HG03066 (cell line): ENCODE measurements around the gene KRTAP12-1.
"Not testable (repeated sequence)": the region's sequence is repeated elsewhere in the genome, so short reads cannot be mapped to it uniquely, and the experiment has no call there.

Source experiments
- ATAC-seq: cut with Tn5 transposase; IDR thresholded peaks from one replicate; pipeline ENCODE4 v1.9.1; 2021; ENCODE audit warnings: low read depth; ENCODE audit not compliant: unreplicated experiment

KRTAP12-1 gene

DNA sequence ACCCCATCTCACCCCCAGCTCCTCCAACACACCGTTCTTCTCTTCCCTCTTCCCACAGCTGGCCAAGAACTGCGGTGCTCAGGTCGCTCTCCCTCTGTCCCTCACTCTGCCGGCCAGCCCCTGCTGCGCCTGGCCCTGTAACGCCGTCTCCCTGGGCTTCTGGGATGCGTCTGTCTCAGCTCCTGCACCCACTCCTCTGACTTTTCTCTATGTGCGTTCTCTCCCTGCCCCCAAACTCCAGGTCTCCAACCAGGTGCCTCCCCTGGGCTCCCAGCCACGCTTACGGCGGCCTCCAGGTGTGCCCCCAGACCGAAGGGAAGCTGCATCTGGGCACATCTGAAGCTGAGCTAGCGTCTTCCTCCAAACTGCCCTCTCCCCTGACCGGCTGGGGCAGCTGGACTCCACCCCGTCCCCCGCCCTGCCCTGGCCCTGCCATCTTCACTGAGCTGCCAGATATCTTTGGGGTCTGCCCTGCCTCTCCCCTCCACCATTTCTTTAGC, 17.6 kb upstream of the KRTAP12-1 start:
- no peak for ATAC-seq

DNA sequence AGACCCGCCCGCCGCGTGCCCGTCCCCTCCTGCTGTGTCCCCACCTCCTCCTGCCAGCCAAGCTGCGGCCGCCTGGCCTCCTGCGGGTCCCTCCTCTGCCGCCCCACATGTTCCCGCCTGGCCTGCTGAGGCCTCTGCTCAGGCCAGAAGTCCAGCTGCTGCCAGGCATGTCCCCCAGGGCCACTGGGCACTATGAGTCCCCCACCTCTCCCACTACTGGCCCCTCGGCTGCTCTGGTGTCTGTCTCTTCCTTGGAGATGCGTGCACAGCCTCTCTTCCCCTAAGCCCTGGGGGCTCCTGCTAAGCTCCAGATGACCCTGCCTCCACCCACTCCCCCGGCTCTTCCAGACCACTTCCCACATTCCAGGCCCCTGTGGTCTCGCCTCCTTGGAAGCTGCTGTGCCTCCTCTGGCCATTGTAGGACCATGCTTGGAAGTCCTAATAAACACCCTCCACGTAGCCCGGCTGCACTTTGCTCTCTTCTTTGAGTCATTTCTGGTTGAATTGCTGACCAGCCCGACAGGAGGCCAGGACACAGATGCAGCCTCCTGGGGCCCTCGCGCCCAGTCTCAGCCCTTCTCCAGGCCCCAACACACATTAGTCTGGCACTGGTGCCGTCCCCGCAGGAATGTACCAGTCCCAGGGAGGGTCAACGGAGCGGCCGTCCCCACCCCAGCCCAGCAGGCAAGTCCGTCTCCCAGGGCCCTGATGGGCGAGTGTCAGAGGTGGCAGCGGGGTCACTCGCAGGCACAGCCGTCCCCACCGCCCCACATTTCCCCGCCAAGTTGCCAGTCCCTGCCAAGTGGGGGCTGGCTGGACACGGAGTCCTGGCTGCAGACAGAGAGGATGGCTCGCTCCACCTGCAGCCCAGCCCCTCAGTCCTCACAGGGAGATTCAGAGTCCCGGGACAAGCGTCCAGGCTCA, 16.1 kb upstream of the KRTAP12-1 start:
- ATAC-seq: no peak

DNA sequence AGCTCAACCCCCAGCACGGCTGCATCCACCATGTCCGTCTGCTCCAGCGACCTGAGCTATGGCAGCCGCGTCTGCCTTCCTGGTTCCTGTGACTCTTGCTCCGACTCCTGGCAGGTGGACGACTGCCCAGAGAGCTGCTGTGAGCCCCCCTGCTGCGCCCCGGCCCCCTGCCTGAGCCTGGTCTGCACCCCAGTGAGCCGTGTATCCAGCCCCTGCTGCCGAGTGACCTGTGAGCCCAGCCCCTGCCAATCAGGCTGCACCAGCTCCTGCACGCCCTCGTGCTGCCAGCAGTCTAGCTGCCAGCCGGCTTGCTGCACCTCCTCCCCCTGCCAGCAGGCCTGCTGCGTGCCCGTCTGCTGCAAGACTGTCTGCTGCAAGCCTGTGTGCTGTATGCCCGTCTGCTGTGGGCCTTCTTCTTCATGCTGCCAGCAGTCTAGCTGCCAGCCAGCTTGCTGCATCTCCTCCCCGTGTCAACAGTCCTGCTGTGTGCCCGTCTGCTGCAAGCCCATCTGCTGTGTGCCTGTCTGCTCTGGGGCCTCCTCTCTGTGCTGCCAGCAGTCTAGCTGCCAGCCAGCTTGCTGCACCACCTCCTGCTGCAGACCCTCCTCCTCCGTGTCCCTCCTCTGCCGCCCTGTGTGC, 15.3 kb upstream of the KRTAP12-1 start, which contains the start of gene KRTAP10-12:
TSS of gene KRTAP10-12 (plus strand) at position 1 of the 639 bp plus-strand sequence. CDS start at position 31, 30 bp downstream.
- not testable (repeated sequence) for ATAC-seq

DNA sequence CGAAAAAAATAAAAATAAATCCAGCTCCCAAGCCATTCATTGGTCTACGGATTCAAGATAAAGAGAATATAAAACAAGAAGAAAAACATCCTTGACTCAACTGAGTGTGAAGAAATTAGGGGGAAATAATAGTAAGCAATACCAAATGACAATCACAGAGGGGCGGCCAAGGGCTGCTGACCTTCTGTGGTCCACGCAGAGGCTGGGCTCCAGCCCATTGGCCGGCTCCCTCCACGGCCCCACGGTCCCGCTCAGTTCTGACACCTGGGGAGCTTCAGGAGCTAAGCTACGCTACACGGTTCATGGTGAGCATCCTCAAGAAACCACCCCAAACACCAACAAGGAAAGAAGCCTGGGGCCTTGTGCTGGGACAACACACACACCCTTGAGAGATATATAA, 14.6 kb upstream of the KRTAP12-1 start:
- no peak for ATAC-seq

DNA sequence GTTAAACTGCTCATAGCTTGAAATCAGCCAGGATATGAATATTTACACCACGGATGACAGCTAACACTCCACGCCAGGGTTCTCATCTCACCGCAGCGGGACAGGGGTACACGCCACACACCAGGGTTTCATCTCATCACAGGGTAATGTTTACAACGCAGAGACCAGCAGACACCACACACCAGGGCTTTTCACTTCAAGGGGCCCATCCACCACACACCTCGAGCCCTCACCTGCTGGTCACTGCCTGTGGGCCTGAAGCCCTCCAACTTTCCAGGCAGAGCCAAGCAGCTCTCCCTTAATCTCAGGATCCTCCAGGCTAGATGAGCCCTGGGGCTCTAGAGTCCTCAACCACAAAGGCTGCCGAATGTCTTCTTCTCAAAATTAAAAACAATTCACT, 13.7 kb upstream of the KRTAP12-1 start:
- no peak for ATAC-seq

DNA sequence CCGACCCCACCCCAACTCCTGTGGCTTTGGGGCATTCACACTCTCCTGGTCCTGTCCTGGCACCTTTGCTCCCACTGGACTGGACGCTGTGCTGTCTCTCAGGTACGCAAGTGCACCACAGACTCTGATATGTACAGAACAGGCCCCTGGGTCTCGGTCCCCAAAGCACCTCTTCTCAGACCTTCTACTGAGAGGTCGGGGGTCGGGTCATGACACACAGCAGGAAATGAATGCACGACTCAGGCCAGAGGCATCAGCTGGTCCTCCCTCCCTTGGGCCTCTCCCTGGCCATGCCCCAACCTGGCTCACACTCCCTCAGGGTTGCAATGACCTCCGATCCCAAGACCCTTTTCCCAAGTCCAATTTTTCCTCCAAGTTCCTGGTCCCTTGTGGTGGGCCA, 13.2 kb upstream of the KRTAP12-1 start:
- no peak for ATAC-seq

DNA sequence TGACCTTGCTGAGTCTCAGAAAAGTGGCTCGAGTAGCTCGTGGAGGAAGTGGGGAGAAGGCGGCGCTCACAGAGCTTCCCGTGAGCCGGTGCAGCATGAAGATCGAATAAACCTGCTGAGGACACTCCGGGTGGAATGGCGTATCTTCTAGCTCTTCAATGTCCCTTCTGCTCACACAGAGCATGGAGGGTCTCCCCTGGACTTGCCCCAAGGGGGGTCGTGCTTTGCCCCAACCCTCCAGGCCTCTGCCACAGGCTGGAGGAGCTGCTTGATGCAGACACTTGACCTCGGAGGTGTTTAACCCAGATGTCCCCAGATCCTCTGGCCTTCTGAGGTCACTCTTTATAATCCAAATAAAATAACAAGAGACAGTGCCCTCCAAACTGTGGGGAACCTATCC, 12.8 kb upstream of the KRTAP12-1 start:
- no peak for ATAC-seq

DNA sequence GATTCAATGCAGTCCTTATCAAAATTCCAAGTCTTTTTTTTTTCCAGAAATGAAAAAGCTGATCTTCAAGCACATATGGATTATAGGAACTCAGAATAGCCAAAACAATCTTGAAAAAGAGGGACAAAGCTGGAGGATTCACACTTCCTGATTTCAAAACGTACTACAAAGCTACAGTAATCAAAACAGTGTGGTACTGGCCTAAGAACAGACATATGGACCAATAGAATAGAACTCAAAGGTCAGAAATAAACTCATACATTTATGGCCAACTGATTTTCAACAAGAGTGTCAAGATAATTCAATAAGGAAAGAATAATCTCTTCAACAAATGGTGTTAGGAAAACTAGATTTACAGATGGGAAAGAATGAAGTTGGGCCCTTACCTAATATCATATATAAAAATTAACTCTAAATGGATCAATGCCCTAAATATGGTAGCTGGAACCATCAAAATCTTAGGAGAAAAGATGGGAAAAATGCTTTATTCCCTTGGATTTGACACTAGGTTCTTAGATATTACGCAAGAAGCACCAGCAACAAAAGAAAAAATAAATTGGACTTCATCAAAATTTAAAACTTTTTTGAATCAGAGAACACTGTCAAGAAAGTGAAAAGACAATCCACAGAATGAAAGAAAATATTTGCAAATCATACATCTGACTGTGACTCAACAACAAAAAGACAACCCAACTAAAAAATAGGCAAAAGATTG, 11.0 kb upstream of the KRTAP12-1 start:
- no peak for ATAC-seq

DNA sequence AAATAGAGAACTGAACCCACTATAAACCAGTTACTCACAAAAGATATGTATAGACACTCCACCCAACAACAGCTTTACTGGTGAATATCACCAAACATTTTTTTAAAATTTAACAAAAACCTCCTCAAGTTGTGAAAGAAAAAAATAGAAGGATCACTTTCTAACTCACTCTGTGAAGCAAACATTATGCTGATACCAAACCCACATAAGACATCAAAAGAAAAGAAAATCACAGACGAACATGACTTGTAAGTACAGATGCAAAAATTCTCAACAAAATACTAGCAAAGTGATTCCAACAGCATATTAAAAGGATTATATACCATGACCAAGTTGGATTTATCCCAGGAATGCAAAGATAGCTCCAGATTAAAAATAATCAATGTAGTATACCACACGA, 9.7 kb upstream of the KRTAP12-1 start:
- ATAC-seq: no peak

DNA sequence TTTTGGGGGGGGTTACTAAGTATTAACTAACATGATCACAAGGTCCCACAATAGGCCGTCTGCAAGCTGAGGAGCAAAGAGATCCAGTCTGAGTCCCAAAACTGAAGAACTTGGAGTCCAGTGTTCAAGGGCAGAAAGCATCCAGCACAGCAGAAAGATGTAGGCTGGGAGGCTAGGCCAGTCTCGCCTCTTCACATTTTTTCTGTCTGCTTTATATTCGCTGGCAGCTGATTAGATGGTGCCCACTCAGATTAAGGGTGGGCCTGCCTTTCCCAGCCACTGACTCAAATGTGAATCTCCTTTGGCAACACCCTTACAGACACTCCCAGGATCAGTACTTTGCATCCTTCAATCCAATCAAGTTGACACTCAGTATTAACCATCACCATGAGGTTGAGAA, 7.8 kb upstream of the KRTAP12-1 start:
- not testable (repeated sequence) for ATAC-seq

DNA sequence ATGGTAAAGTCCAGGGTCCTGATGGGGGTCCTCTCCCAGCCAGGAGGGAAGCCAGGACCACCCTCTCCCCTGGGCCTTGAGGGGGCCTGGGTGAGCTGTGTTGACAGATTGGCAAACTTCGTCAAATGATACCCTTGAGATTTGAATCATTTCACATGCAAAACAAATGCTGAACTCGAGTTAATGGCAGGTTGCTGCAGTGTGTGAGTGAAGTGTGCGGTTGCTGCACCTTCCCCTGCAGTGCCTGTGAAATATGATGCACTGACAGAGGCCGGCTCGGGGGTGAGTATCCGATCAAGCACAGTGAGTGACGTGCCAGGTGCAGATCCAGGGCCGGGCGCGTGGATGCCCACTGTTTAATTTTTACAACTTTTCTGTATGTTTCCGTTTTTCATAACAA, 5.7 kb upstream of the KRTAP12-1 start:
- no peak for ATAC-seq

DNA sequence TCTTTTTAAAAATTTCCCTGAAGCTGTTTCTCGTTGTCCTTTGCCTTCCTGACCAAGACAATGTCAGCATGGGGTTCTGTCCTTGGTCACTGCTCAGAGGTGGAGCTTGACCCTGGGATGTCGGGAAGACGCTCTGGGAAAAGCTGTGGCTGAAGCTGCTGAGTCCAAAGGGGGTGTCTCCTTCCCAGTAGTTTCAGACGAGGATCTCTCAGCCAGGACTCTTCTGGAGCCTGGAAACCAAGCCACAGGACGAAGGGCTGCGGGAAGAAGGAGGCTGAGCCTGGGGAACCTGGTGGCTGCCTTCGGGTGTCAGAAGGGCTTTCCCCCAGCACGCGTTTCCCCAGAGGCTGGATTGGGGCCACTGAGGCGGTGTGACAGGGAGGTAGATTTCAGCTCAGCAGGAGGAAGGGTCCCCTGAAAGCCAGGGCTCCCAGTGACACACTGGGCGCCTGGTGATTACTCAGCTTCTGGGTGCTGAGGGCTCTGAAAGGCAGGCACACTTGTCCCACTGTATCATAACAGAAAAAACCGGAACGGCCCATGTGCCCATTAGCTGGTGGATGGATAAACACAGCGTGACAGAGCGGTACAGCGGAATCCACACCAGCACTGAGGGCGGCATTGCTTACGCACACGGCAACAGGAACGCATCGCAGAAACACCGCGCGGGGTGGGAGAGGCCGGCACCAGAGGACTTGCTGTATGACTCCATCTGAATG, 5.0 kb upstream of the KRTAP12-1 start:
- ATAC-seq: no peak

DNA sequence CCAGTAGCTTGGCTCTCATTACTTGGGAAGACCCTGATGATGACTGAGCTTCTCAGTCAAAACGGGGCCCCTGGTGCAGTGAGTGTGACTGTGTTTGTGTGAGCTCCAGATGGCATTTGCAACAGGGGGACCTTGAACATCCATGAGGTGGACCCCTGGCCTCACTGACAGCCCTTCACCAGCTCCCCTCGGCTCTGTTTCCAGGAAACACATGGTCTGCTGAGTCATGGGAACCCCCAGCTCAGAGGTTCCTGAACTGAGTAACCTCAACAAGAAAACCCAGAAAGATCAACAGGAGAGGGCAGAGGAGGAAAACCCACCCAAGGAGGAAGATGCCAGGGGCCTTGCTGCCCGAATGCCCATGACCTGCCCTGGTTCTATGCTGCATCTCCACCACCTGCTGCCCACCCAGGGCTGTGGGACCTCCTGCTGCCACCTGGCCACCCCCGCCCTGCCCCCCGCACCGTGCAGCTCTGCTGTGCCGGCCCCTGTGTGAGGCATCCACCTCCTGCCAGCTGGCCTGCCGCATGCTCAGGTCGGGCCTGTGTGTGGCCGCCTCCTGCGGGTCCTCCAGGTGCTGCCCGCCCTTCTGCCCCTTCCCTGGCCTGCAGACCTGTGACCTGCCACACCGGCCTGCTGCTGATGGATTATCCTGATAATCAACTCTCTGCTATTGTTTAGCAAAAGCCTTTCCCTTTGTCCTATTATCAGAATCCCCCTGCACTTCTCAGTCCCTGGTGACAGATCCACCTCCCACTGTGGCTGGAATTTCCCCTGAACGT, 4.2 kb upstream of the KRTAP12-1 start:
- no peak for ATAC-seq

DNA sequence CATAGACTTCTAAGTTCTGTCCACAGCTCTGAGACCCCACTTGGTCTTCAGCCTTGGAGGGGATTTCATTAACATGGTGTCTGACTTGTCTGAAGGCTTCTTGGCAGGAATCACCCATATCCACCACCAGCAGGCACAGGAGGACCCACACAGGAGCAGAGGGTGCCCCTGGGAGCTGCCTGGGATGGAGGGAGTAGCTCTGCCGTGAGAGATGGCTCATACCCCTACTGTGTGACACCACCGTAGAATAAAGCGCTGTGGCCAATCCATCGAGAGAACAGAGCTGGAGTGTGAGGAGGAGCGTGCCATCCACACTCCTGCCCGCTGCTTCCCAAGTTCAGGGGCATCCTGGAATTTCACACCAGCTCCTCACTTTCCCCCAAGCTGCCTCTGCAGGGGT, 3.1 kb upstream of the KRTAP12-1 start:
- ATAC-seq: not testable (repeated sequence)

DNA sequence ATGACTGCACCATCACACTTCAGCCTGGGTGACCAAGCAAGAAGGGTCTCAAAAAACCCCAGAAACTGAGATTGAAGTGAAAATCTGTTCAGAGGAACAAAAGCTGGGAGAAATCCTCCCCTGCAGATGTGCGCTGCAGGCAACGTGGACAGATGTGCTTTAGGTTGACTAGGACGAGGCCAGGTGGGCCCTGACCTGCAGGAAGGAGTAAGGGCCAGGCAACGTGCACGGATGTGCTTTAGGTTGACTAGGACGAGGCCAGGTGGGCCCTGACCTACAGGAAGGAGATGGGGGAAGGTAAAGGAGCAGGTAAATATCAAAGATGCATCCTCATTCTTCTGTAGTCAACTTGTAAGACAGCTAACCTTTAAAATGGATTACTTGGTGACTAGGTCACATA, 2.5 kb upstream of the KRTAP12-1 start:
- ATAC-seq: no peak

DNA sequence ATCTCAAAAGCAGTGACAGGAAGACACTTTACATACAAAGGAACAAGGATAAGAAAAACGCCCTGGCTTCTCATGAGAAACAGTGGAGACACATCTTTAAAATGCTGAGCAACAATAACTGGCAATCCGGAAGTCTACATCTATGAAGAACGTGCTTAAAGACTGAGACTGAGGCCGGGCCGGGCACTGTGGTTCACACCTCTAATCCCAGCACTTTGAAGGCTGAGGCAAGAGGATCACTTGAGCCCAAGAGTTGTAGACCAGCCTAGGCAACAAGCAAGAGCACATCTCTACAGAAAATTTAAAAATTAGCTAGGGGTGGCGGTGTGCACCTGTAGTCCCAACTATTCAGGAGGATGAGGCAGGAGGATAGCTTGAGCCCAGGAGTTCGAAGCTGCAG, 2.1 kb upstream of the KRTAP12-1 start:
- ATAC-seq: no peak

DNA sequence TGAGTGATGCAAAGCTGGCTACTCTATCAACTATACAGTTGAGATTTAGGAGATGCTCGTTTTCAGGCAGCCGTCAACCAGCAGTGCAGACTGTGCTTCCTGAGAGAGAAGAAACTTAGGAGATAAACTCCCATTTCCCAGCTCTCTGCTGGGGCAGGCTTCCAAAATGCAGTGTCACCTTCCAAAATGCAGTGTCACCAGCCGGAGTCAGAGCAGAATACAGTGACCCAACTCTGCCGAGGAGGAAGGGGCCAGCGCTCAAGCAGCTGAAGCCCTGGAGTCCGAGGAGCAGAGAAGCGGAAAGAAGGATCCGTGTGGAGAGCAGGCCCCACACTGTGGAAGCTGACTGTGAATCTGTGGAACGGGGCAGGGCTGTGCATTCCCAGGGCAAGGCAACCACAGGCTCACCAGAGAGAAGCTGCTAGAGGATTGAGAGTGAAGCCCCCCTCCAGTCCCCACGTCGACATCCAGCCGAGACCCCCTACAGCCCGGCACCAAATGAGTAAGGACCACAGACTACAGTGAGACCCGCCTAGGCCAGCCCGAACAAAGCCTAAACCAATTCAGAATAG, 703 bp upstream of the KRTAP12-1 start:
- no peak for ATAC-seq

DNA sequence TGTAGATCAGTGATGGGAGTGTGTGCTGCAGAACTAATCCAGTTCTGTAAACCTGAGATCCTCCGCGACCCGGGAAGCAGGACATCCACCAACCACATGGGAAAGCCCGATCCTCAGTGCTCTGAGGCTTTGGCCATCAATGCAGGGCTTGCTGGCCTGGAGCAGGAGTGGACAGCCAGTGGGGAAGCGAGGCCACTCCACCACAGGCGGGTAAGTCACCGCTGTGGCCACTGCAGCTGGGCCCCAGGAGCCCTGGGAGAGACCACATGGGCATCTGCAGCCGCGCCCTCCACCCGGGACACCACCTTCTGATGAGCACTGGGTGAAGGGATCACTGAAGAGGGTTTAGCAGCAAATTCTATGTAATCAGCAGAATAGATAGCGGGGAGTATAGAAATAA, 811 bp downstream of the KRTAP12-1 start:
- no peak for ATAC-seq

DNA sequence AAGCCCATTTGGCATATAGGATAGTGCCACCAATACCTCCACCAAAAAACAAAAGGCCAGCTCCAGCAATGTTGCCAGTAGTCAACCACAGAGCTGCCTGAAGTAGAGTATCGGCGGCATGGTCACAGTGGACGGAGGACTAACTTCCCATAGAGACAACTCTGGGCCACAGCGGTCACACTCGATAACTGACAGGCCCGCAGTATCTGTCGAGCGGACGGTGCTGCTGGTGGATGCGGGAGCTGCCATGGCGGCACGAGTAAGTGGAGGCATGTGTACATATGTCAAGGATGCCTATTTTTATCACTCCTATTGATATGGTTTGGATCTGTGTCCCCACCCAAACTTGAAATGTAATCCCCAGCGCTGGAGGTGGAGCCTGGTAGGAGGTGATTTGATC, 4.1 kb downstream of the KRTAP12-1 start:
- no peak for ATAC-seq
